SK-N-SH treated with all-trans-retinoic acid at 6 μM for 48 hours (cell line): Measurements from ENCODE around the gene CYP1A2.

ENCODE experiments used
- ARNTL ChIP-seq: fragments of 450-650 bp; formaldehyde crosslinking; IDR thresholded peaks from 2 replicates; pipeline ENCODE4 v1.5.0; 2020; ENCODE audit warnings: low read depth, mild to moderate bottlenecking, moderate library complexity, borderline replicate concordance
- BACH2 ChIP-seq: fragments of 250-450 bp; sonication (Bioruptor Pico); IDR thresholded peaks from 2 replicates; pipeline ENCODE4 v1.9.0; 2021; ENCODE audit warnings: mild to moderate bottlenecking, borderline replicate concordance
- CREB5 ChIP-seq: fragments of 250-450 bp; sonication (Bioruptor Pico); IDR thresholded peaks from 2 replicates; pipeline ENCODE4 v1.5.1; 2020; ENCODE audit warnings: low read depth, mild to moderate bottlenecking, moderate library complexity
- ISL1 ChIP-seq: fragments of 250-450 bp; sonication (Bioruptor Pico); IDR thresholded peaks from 2 replicates; pipeline ENCODE4 v2.1.2; 2022; ENCODE audit warnings: mild to moderate bottlenecking, moderate library complexity
- PATZ1 ChIP-seq: fragments of 250-450 bp; sonication (Bioruptor Pico); IDR thresholded peaks from 2 replicates; pipeline ENCODE4 v1.8.0; 2020; ENCODE audit warnings: mild to moderate bottlenecking, moderate library complexity, borderline replicate concordance
- POU6F1 ChIP-seq: fragments of 250-450 bp; sonication (Bioruptor Pico); IDR thresholded peaks from 2 replicates; pipeline ENCODE4 v1.8.0; 2021; ENCODE audit warnings: low read depth, mild to moderate bottlenecking, moderate library complexity, borderline replicate concordance
- PPARA ChIP-seq: fragments of 250-450 bp; sonication (Bioruptor Pico); IDR thresholded peaks from 2 replicates; pipeline ENCODE4 v1.5.0; 2020; ENCODE audit warnings: mild to moderate bottlenecking, borderline replicate concordance
- SNAI2 ChIP-seq: fragments of 250-450 bp; sonication (Bioruptor Pico); IDR thresholded peaks from 2 replicates; pipeline ENCODE4 v1.5.0; 2020; ENCODE audit warnings: mild to moderate bottlenecking, moderate library complexity
- TF ChIP-seq, protein P1 (sequence below): fragments of 250-450 bp; sonication (Bioruptor Pico); IDR thresholded peaks from 2 replicates; pipeline ENCODE4 v1.5.1; 2021; ENCODE audit warnings: mild to moderate bottlenecking, moderate library complexity

- TF ChIP-seq PATZ1 (CRISPR knock-in tag) (no peak), BACH2 (CRISPR knock-in tag) (no peak), SNAI2 (CRISPR knock-in tag) (no peak), PPARA (CRISPR knock-in tag) (no peak), CREB5 (no peak), ISL1 (CRISPR knock-in tag) (no peak), ARNTL (CRISPR knock-in tag) (no peak), POU6F1 (no peak)
- TF ChIP-seq, protein P1, sequence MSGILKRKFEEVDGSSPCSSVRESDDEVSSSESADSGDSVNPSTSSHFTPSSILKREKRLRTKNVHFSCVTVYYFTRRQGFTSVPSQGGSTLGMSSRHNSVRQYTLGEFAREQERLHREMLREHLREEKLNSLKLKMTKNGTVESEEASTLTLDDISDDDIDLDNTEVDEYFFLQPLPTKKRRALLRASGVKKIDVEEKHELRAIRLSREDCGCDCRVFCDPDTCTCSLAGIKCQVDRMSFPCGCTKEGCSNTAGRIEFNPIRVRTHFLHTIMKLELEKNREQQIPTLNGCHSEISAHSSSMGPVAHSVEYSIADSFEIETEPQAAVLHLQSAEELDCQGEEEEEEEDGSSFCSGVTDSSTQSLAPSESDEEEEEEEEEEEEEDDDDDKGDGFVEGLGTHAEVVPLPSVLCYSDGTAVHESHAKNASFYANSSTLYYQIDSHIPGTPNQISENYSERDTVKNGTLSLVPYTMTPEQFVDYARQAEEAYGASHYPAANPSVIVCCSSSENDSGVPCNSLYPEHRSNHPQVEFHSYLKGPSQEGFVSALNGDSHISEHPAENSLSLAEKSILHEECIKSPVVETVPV (CRISPR knock-in tag), result no peak
These were observed 47.5 kb downstream of the CYP1A2 start for GRCh38 chr15:74795966-74796625.
